ENCODE results near the gene TSHZ1.
A peak's percentile ranks its signal among the peaks of the same experiment; 100 is the strongest.

The TSHZ1 gene

GRCh38 chr18:75291460-75291859, 80.9 kb downstream of the TSHZ1 start (continued):
- TF ChIP-seq, protein P1, sequence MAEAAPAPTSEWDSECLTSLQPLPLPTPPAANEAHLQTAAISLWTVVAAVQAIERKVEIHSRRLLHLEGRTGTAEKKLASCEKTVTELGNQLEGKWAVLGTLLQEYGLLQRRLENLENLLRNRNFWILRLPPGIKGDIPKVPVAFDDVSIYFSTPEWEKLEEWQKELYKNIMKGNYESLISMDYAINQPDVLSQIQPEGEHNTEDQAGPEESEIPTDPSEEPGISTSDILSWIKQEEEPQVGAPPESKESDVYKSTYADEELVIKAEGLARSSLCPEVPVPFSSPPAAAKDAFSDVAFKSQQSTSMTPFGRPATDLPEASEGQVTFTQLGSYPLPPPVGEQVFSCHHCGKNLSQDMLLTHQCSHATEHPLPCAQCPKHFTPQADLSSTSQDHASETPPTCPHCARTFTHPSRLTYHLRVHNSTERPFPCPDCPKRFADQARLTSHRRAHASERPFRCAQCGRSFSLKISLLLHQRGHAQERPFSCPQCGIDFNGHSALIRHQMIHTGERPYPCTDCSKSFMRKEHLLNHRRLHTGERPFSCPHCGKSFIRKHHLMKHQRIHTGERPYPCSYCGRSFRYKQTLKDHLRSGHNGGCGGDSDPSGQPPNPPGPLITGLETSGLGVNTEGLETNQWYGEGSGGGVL (tag by site-specific recombination; IDR thresholded peaks at IDR 0.05) = no peak
- TF ChIP-seq PRDM6 (tag by site-specific recombination; IDR thresholded peaks at IDR 0.05) = no peak
- TF ChIP-seq ZNF777 (tag by site-specific recombination; IDR thresholded peaks at IDR 0.05; ENCODE audit: borderline replicate concordance) = no peak
- no peak for TF ChIP-seq RBAK (tag by site-specific recombination; IDR thresholded peaks at IDR 0.05)
- TF ChIP-seq ZNF274 (IDR thresholded peaks at IDR 0.05; ENCODE audit: low read length) = no peak
- no peak for TF ChIP-seq ZNF274 (tag by site-specific recombination; IDR thresholded peaks at IDR 0.05; ENCODE audit: borderline replicate concordance)

DNA sequence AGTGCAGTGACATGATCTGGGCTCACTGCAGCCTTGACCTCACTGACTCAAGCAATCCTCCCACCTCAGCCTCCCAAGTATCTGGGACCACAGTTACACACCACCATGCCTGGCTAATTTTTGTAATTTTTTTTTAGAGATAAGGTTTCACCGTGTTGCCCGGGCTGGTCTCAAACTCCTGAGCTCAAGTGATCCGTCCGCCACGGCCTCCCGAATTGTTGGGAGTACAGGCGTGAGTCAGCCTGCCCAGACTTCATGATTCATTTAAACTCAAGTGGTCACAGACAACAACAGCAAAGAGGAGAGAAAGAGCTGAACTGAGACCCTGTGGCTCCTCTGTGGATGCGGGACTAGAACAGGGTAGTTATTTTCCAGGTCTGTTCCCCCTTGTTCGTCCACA, 83.0 kb downstream of the TSHZ1 start:
- ChIA-PET CTCF (no interaction called here), POLR2A (no interaction called here)
- TF ChIP-seq ZNF596 (tag by site-specific recombination; IDR thresholded peaks at IDR 0.05) (no peak), ZNF121 (tag by site-specific recombination; IDR thresholded peaks at IDR 0.05) (0 out of 2 replicates have a peak, but pooled peaks have one; percentile 22)

GRCh38 chr18:75297731-75298130, 87.1 kb downstream of the TSHZ1 start:
- no peaks in the 10 kb centered on the region for H3K4me1 ChIP-seq (ENCODE audit: control insufficient read depth, insufficient read depth, low read length)
- TF ChIP-seq ZNF174 (tag by site-specific recombination; IDR thresholded peaks at IDR 0.05) (no peak), ZNF791 (tag by site-specific recombination; IDR thresholded peaks at IDR 0.05) (no peak), ZNF621 (tag by site-specific recombination; IDR thresholded peaks at IDR 0.05) (no peak), SALL2 (tag by site-specific recombination; IDR thresholded peaks at IDR 0.05; ENCODE audit: borderline replicate concordance) (no peak), ZNF354C (tag by site-specific recombination; IDR thresholded peaks at IDR 0.05; ENCODE audit: borderline replicate concordance, low read depth) (no peak), TSHZ1 (tag by site-specific recombination; IDR thresholded peaks at IDR 0.05; ENCODE audit: borderline replicate concordance) (no peak), ZFP37 (tag by site-specific recombination; IDR thresholded peaks at IDR 0.05) (no peak), ZNF404 (tag by site-specific recombination; IDR thresholded peaks at IDR 0.05) (no peak), ZNF184 (tag by site-specific recombination; IDR thresholded peaks at IDR 0.05) (no peak), ZNF624 (tag by site-specific recombination; IDR thresholded peaks at IDR 0.05) (no peak), YY1 (tag by site-specific recombination; IDR thresholded peaks at IDR 0.05) (no peak)
- TF ChIP-seq, protein P2, sequence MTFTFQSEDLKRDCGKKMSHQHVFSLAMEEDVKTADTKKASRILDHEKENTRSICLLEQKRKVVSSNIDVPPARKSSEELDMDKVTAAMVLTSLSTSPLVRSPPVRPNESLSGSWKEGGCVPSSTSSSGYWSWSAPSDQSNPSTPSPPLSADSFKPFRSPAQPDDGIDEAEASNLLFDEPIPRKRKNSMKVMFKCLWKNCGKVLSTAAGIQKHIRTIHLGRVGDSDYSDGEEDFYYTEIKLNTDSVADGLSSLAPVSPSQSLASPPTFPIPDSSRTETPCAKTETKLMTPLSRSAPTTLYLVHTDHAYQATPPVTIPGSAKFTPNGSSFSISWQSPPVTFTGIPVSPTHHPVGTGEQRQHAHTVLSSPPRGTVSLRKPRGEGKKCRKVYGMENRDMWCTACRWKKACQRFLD (tag by site-specific recombination; IDR thresholded peaks at IDR 0.05) = no peak
- TF ChIP-seq, protein P3, sequence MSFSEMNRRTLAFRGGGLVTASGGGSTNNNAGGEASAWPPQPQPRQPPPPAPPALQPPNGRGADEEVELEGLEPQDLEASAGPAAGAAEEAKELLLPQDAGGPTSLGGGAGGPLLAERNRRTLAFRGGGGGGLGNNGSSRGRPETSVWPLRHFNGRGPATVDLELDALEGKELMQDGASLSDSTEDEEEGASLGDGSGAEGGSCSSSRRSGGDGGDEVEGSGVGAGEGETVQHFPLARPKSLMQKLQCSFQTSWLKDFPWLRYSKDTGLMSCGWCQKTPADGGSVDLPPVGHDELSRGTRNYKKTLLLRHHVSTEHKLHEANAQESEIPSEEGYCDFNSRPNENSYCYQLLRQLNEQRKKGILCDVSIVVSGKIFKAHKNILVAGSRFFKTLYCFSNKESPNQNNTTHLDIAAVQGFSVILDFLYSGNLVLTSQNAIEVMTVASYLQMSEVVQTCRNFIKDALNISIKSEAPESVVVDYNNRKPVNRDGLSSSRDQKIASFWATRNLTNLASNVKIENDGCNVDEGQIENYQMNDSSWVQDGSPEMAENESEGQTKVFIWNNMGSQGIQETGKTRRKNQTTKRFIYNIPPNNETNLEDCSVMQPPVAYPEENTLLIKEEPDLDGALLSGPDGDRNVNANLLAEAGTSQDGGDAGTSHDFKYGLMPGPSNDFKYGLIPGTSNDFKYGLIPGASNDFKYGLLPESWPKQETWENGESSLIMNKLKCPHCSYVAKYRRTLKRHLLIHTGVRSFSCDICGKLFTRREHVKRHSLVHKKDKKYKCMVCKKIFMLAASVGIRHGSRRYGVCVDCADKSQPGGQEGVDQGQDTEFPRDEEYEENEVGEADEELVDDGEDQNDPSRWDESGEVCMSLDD (tag by site-specific recombination; IDR thresholded peaks at IDR 0.05) = no peak
- POLR2A ChIA-PET = no interaction called here
- CTCF ChIA-PET = interaction anchor here (0.6 kb wide), 2 partner anchors 958 to 1356 kb away, joined by 4 read pairs; no protein-coding TSS in a partner anchor
- H3K9me3 ChIP-seq (ENCODE audit: control insufficient read depth, insufficient read depth, low read depth, low read length) = no peaks in the 10 kb centered on the region
- no peak overlapping the region for H3K4me3 ChIP-seq (ENCODE audit: low read depth, low read length)
- H3K27ac ChIP-seq (ENCODE audit: extremely low read depth, low read depth, low read length) = no peak overlapping the region
- no peaks in the 10 kb centered on the region for H3K36me3 ChIP-seq (ENCODE audit: control insufficient read depth in 2 of 2, insufficient read depth in 1 of 2, low read length in 2 of 2)

More for the DNA sequence above, 83.0 kb downstream of the TSHZ1 start:
- Histone ChIP-seq H3K4me1 (ENCODE audit: control insufficient read depth, insufficient read depth, low read length) (no peaks in the 10 kb centered on the region), H3K36me3 (ENCODE audit: control insufficient read depth in 2 of 2, insufficient read depth in 1 of 2, low read length in 2 of 2) (no peaks in the 10 kb centered on the region), H3K9me3 (ENCODE audit: control insufficient read depth, insufficient read depth, low read depth, low read length) (no peaks in the 10 kb centered on the region), H3K4me3 (ENCODE audit: low read depth, low read length) (no peak overlapping the region), H3K27ac (ENCODE audit: extremely low read depth, low read depth, low read length) (no peak overlapping the region)

All from HEK293 (cell line).